ENCODE data around the gene RAPGEF1.

RAPGEF1 gene

GRCh38 chr9:131755541-131756198 lies 15.8 kb upstream of the RAPGEF1 start (continued):
- TF ChIP-seq ZNF280D (tag by site-specific recombination; IDR thresholded peaks at IDR 0.05) (no peak), ZNF391 (tag by site-specific recombination; IDR thresholded peaks at IDR 0.05; ENCODE audit: borderline replicate concordance, low read depth) (0 out of 2 replicates have a peak, but pooled peaks have one; percentile 52), ZNF596 (tag by site-specific recombination; IDR thresholded peaks at IDR 0.05) (no peak), SETDB1 (IDR thresholded peaks at IDR 0.05; ENCODE audit: insufficient read length, low read length) (no peak), HIC1 (tag by site-specific recombination; IDR thresholded peaks at IDR 0.05) (no peak), ZNF624 (tag by site-specific recombination; IDR thresholded peaks at IDR 0.05) (no peak), ZNF707 (tag by site-specific recombination; IDR thresholded peaks at IDR 0.05) (no peak), SCRT2 (tag by site-specific recombination; IDR thresholded peaks at IDR 0.05) (no peak), ZNF324 (tag by site-specific recombination; IDR thresholded peaks at IDR 0.05) (no peak), ZNF658 (tag by site-specific recombination; IDR thresholded peaks at IDR 0.05) (no peak), KLF7 (tag by site-specific recombination; IDR thresholded peaks at IDR 0.05; ENCODE audit: borderline replicate concordance) (no peak), ZNF37A (tag by site-specific recombination; IDR thresholded peaks at IDR 0.05) (no peak), OVOL3 (tag by site-specific recombination; IDR thresholded peaks at IDR 0.05) (no peak), GLIS2 (tag by site-specific recombination; IDR thresholded peaks at IDR 0.05) (peak; percentile 27; the same call in 1 of the 2 replicates), YY2 (tag by site-specific recombination; IDR thresholded peaks at IDR 0.05) (no peak), ZNF629 (tag by site-specific recombination; IDR thresholded peaks at IDR 0.05) (peak; percentile 49; the same call in 1 of the 2 replicates)
- TF ChIP-seq, protein P1, sequence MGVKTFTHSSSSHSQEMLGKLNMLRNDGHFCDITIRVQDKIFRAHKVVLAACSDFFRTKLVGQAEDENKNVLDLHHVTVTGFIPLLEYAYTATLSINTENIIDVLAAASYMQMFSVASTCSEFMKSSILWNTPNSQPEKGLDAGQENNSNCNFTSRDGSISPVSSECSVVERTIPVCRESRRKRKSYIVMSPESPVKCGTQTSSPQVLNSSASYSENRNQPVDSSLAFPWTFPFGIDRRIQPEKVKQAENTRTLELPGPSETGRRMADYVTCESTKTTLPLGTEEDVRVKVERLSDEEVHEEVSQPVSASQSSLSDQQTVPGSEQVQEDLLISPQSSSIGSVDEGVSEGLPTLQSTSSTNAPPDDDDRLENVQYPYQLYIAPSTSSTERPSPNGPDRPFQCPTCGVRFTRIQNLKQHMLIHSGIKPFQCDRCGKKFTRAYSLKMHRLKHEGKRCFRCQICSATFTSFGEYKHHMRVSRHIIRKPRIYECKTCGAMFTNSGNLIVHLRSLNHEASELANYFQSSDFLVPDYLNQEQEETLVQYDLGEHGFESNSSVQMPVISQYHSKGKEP (tag by site-specific recombination; IDR thresholded peaks at IDR 0.05) = no peak
- TF ChIP-seq, protein P2, sequence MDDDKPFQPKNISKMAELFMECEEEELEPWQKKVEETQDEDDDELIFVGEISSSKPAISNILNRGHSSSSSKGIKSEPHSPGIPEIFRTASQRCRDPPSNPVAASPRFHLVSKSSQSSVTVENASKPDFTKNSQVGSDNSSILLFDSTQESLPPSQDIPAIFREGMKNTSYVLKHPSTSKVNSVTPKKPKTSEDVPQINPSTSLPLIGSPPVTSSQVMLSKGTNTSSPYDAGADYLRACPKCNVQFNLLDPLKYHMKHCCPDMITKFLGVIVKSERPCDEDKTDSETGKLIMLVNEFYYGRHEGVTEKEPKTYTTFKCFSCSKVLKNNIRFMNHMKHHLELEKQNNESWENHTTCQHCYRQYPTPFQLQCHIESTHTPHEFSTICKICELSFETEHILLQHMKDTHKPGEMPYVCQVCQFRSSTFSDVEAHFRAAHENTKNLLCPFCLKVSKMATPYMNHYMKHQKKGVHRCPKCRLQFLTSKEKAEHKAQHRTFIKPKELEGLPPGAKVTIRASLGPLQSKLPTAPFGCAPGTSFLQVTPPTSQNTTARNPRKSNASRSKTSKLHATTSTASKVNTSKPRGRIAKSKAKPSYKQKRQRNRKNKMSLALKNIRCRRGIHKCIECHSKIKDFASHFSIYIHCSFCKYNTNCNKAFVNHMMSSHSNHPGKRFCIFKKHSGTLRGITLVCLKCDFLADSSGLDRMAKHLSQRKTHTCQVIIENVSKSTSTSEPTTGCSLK (tag by site-specific recombination; IDR thresholded peaks at IDR 0.05) = no peak
- TF ChIP-seq, protein P3, sequence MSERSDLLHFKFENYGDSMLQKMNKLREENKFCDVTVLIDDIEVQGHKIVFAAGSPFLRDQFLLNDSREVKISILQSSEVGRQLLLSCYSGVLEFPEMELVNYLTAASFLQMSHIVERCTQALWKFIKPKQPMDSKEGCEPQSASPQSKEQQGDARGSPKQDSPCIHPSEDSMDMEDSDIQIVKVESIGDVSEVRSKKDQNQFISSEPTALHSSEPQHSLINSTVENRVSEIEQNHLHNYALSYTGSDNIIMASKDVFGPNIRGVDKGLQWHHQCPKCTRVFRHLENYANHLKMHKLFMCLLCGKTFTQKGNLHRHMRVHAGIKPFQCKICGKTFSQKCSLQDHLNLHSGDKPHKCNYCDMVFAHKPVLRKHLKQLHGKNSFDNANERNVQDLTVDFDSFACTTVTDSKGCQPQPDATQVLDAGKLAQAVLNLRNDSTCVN (tag by site-specific recombination; optimal IDR thresholded peaks at IDR 0.05) = no peak
- TF ChIP-seq, protein P4, sequence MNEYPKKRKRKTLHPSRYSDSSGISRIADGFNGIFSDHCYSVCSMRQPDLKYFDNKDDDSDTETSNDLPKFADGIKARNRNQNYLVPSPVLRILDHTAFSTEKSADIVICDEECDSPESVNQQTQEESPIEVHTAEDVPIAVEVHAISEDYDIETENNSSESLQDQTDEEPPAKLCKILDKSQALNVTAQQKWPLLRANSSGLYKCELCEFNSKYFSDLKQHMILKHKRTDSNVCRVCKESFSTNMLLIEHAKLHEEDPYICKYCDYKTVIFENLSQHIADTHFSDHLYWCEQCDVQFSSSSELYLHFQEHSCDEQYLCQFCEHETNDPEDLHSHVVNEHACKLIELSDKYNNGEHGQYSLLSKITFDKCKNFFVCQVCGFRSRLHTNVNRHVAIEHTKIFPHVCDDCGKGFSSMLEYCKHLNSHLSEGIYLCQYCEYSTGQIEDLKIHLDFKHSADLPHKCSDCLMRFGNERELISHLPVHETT (tag by site-specific recombination; IDR thresholded peaks at IDR 0.05) = no peak
- TF ChIP-seq, protein P5, sequence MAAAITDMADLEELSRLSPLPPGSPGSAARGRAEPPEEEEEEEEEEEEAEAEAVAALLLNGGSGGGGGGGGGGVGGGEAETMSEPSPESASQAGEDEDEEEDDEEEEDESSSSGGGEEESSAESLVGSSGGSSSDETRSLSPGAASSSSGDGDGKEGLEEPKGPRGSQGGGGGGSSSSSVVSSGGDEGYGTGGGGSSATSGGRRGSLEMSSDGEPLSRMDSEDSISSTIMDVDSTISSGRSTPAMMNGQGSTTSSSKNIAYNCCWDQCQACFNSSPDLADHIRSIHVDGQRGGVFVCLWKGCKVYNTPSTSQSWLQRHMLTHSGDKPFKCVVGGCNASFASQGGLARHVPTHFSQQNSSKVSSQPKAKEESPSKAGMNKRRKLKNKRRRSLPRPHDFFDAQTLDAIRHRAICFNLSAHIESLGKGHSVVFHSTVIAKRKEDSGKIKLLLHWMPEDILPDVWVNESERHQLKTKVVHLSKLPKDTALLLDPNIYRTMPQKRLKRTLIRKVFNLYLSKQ (tag by site-specific recombination; IDR thresholded peaks at IDR 0.05; ENCODE audit: borderline replicate concordance) = no peak
- TF ChIP-seq, protein P6, sequence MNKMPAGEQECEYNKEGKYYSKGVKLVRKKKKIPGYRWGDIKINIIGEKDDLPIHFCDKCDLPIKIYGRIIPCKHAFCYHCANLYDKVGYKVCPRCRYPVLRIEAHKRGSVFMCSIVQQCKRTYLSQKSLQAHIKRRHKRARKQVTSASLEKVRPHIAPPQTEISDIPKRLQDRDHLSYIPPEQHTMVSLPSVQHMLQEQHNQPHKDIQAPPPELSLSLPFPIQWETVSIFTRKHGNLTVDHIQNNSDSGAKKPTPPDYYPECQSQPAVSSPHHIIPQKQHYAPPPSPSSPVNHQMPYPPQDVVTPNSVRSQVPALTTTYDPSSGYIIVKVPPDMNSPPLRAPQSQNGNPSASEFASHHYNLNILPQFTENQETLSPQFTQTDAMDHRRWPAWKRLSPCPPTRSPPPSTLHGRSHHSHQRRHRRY (tag by site-specific recombination; IDR thresholded peaks at IDR 0.05) = no peak
